Activated CD4-positive, alpha-beta T cell treated with anti-CD3 and anti-CD28 coated beads for 36 hours (primary cell): ENCODE results near the gene MIEN1. TPM values are rescaled to one million over a fixed set of nuclear protein-coding genes. Genes with fewer than 3 reads are reported as not detected.

Source experiments
- ATAC-seq: fragments of 200-7000 bp; cut with Tn5 transposase; one replicate; pipeline ENCODE4 v1.10.0; 2021; ENCODE audit warnings: mild to moderate bottlenecking, moderate library complexity
- CTCF ChIA-PET: fragments of 350-600 bp; sonication (Branson Sonifier 250); formaldehyde crosslinking; loops from one replicate; lab custom pipeline; 2021; ENCODE audit warnings: antibody characterized with exemption; lab: Charles Lee
- POLR2A ChIA-PET: fragments of 350-600 bp; sonication (Branson Sonifier 250); formaldehyde crosslinking; loops from one replicate; lab custom pipeline; 2021; ENCODE audit warnings: antibody characterized with exemption, inconsistent platforms; lab: Charles Lee
- DNase-seq: peaks from one replicate; pipeline ENCODE4 v3.0.0-alpha.2; 2020
- H3K27ac Mint-ChIP-seq: one replicate; pipeline ENCODE4 v1.8.0; 2021; ENCODE audit warnings: mixed read lengths
- H3K27me3 Mint-ChIP-seq: one replicate; pipeline ENCODE4 v1.8.0; 2021; ENCODE audit warnings: mixed read lengths
- H3K36me3 Mint-ChIP-seq: one replicate; pipeline ENCODE4 v1.8.0; 2021; ENCODE audit warnings: low read depth, mixed read lengths
- H3K4me1 Mint-ChIP-seq: one replicate; pipeline ENCODE4 v1.8.0; 2021; ENCODE audit warnings: mixed read lengths
- H3K4me3 Mint-ChIP-seq: one replicate; pipeline ENCODE4 v1.8.0; 2021; ENCODE audit warnings: mild to moderate bottlenecking, moderate library complexity, mixed read lengths
- H3K9me3 Mint-ChIP-seq: one replicate; pipeline ENCODE4 v1.8.0; 2021; ENCODE audit warnings: low read depth, mixed read lengths
- intact Hi-C, 2 experiments: fragments of 100-400 bp; cut with DNase I in 1 of 2; cut with micrococcal nuclease in 1 of 2; formaldehyde crosslinking; loops; one replicate each; pipeline versions ENCODE4 v1.14.2 to v1.15.1; 2022 to 2024; cut with DNase I, micrococcal nuclease
- total RNA-seq, 2 experiments: library from RNA; stranded (reverse); gene quantifications; one replicate each; pipeline ENCODE4 v1.2.3, GENCODE V29; 2021

The MIEN1 gene
- total RNA-seq, result 10 to 100 TPM; 32.5 to 39.4 TPM

GRCh38 chr17:39730095-39730921 is at the start of gene MIEN1:
Gene MIEN1, minus strand, starts transcription at chr17:39730532. Its CDS starts 37 bp downstream, at chr17:39730495.
- no peaks in the 10 kb centered on the region for H3K9me3 Mint-ChIP-seq
- DNase-seq, result peak; percentile 97
- POLR2A ChIA-PET, result interaction anchor here (0.5 to 1.4 kb wide), 8 partner anchors 18 to 524 kb away, joined by 3 to 4 read pairs (median 3); partner anchors contain the start of genes LRRC3C and ORMDL3
- peaks cover 15% of the 10 kb centered on the region for H3K36me3 Mint-ChIP-seq
- H3K4me1 Mint-ChIP-seq, result peaks cover 15% of the 10 kb centered on the region
- CTCF ChIA-PET, result interaction anchor here (0.6 to 5.1 kb wide), 27 partner anchors 9 to 253 kb away, joined by 3 to 24 read pairs (median 4); partner anchors contain the start of genes PGAP3, PNMT and PSMD3
- no peaks in the 10 kb centered on the region for H3K27me3 Mint-ChIP-seq
- intact Hi-C loops, result loop anchor here (1.0 to 5.0 kb wide), 11 partner anchors 24 to 410 kb away; partner anchors contain the start of genes PGAP3 (in 2 of the 2), CASC3 (in 1 of the 2), LRRC3C (in 1 of the 2) and ORMDL3 (in 1 of the 2)
- H3K4me3 Mint-ChIP-seq, result peak within 1 kb of the TSS; percentile 90
- ATAC-seq, result peak; percentile 92
- peak within 1 kb of the TSS; percentile 88 for H3K27ac Mint-ChIP-seq

- H3K27ac Mint-ChIP-seq, result peak overlapping the region; percentile 95
- H3K27me3 Mint-ChIP-seq, result no peaks in the 10 kb centered on the region
- peaks cover 46% of the 10 kb centered on the region for H3K36me3 Mint-ChIP-seq
- CTCF ChIA-PET, result interaction anchor here (1.0 to 2.5 kb wide), 8 partner anchors 14 to 638 kb away, joined by 3 to 10 read pairs (median 5); partner anchors contain the start of genes IKZF3 and MIEN1
- ATAC-seq (peak; percentile 76), DNase-seq (no peak)
- peaks cover 87% of the 10 kb centered on the region for H3K4me1 Mint-ChIP-seq
- POLR2A ChIA-PET, result interaction anchor here (0.6 to 3.2 kb wide), 4 partner anchors 14 to 42 kb away, joined by 3 to 19 read pairs (median 5); no protein-coding TSS in a partner anchor
- intact Hi-C loops, result loop anchor here (1.0 to 10.0 kb wide), 8 partner anchors 7 to 827 kb away; partner anchors contain the start of genes CCR7 (in 1 of the 2) and FBXL20 (in 1 of the 2)
- peak overlapping the region; percentile 72 for H3K4me3 Mint-ChIP-seq
- no peaks in the 10 kb centered on the region for H3K9me3 Mint-ChIP-seq
Measured at GRCh38 chr17:39777534-39778365, 47.4 kb upstream of the MIEN1 start.

- Mint-ChIP-seq H3K4me3 (peak overlapping the region; percentile 72), H3K9me3 (no peaks in the 10 kb centered on the region), H3K4me1 (peaks cover 87% of the 10 kb centered on the region), H3K27me3 (no peaks in the 10 kb centered on the region), H3K36me3 (peaks cover 46% of the 10 kb centered on the region), H3K27ac (peak overlapping the region; percentile 85)
- intact Hi-C loops, result loop anchor here (1.0 to 10.0 kb wide), 7 partner anchors 18 to 829 kb away; partner anchors contain the start of genes CCR7 (in 1 of the 2), FBXL20 (in 1 of the 2) and IKZF3 (in 1 of the 2)
- POLR2A ChIA-PET, result interaction anchor here (0.7 to 3.2 kb wide), 6 partner anchors 15 to 151 kb away, joined by 3 to 19 read pairs (median 4); no protein-coding TSS in a partner anchor
- ATAC-seq (peak; percentile 34), DNase-seq (peak; percentile 52)
- CTCF ChIA-PET, result interaction anchor here (0.8 to 2.5 kb wide), 9 partner anchors 15 to 155 kb away, joined by 3 to 10 read pairs (median 4); partner anchors contain the start of gene MIEN1
Measured at GRCh38 chr17:39776252-39776651, 45.9 kb upstream of the MIEN1 start.

GRCh38 chr17:39775031-39775430 is 44.7 kb upstream of the MIEN1 start:
- H3K9me3 Mint-ChIP-seq, result no peaks in the 10 kb centered on the region
- no peaks in the 10 kb centered on the region for H3K27me3 Mint-ChIP-seq
- POLR2A ChIA-PET, result interaction anchor here (0.6 to 3.2 kb wide), 4 partner anchors 12 to 73 kb away, joined by 3 to 19 read pairs (median 5); no protein-coding TSS in a partner anchor
- no peak for DNase-seq
- peak overlapping the region; percentile 32 for H3K4me3 Mint-ChIP-seq
- peak; percentile 15 for ATAC-seq
- intact Hi-C loops, result loop anchor here (5.0 to 10.0 kb wide), 5 partner anchors 320 to 830 kb away; partner anchors contain the start of genes CCR7 (in 1 of the 2) and FBXL20 (in 1 of the 2)
- H3K4me1 Mint-ChIP-seq, result peaks cover 90% of the 10 kb centered on the region
- CTCF ChIA-PET, result interaction anchor here (1.0 to 1.7 kb wide), 2 partner anchors 20 to 72 kb away, joined by 3 to 4 read pairs; no protein-coding TSS in a partner anchor
- H3K27ac Mint-ChIP-seq, result peak overlapping the region; percentile 85
- peaks cover 46% of the 10 kb centered on the region for H3K36me3 Mint-ChIP-seq

- ChIA-PET POLR2A (interaction anchor here (0.6 kb wide), 1 partner anchor 17 kb away, joined by 3 read pairs; no protein-coding TSS in a partner anchor), CTCF (interaction anchor here (0.6 to 0.7 kb wide), 2 partner anchors 18 to 89 kb away, joined by 3 read pairs; no protein-coding TSS in a partner anchor)
- Mint-ChIP-seq H3K27me3 (no peaks in the 10 kb centered on the region), H3K4me3 (no peak overlapping the region), H3K9me3 (no peaks in the 10 kb centered on the region), H3K36me3 (peaks cover 45% of the 10 kb centered on the region), H3K27ac (peak overlapping the region; percentile 68), H3K4me1 (peaks cover 96% of the 10 kb centered on the region)
- DNase-seq (no peak), ATAC-seq (no peak)
- intact Hi-C loops, result loop anchor here (5.0 to 10.0 kb wide), 6 partner anchors 153 to 1072 kb away; partner anchors contain the start of genes CCR7 (in 1 of the 2), LRRC3C (in 1 of the 2) and ORMDL3 (in 1 of the 2)
Measured at GRCh38 chr17:39774047-39774446, 43.7 kb upstream of the MIEN1 start.

- intact Hi-C loops, result loop anchor here (5.0 to 10.0 kb wide), 6 partner anchors 154 to 1071 kb away; partner anchors contain the start of genes CCR7 (in 1 of the 2), LRRC3C (in 1 of the 2) and ORMDL3 (in 1 of the 2)
Measured at GRCh38 chr17:39772987-39773934, 42.9 kb upstream of the MIEN1 start.

GRCh38 chr17:39772415-39772814 is 42.1 kb upstream of the MIEN1 start:
- Mint-ChIP-seq H3K4me1 (peaks cover 96% of the 10 kb centered on the region), H3K27me3 (no peaks in the 10 kb centered on the region), H3K27ac (peak overlapping the region; percentile 85), H3K4me3 (peak overlapping the region; percentile 30), H3K9me3 (no peaks in the 10 kb centered on the region), H3K36me3 (peaks cover 56% of the 10 kb centered on the region)
- POLR2A ChIA-PET, result no interaction called here
- no peak for ATAC-seq
- no peak for DNase-seq
- intact Hi-C loops, result loop anchor here (5.0 to 10.0 kb wide), 6 partner anchors 155 to 1070 kb away; partner anchors contain the start of genes CCR7 (in 1 of the 2), LRRC3C (in 1 of the 2) and ORMDL3 (in 1 of the 2)
- CTCF ChIA-PET, result no interaction called here

More at GRCh38 chr17:39772987-39773934, 42.9 kb upstream of the MIEN1 start:
- no peak for ATAC-seq
- CTCF ChIA-PET, result interaction anchor here (0.6 to 0.7 kb wide), 2 partner anchors 19 to 90 kb away, joined by 3 read pairs; no protein-coding TSS in a partner anchor
- DNase-seq, result no peak
- peak overlapping the region; percentile 85 for H3K27ac Mint-ChIP-seq
- H3K36me3 Mint-ChIP-seq, result peaks cover 51% of the 10 kb centered on the region
- H3K4me3 Mint-ChIP-seq, result peak overlapping the region; percentile 18
- POLR2A ChIA-PET, result interaction anchor here (0.6 kb wide), 1 partner anchor 17 kb away, joined by 3 read pairs; no protein-coding TSS in a partner anchor
- H3K27me3 Mint-ChIP-seq, result no peaks in the 10 kb centered on the region
- H3K9me3 Mint-ChIP-seq, result no peaks in the 10 kb centered on the region
- peaks cover 96% of the 10 kb centered on the region for H3K4me1 Mint-ChIP-seq

GRCh38 chr17:39769974-39770587 is 39.7 kb upstream of the MIEN1 start:
- peak; percentile 78 for DNase-seq
- Mint-ChIP-seq H3K36me3 (peaks cover 65% of the 10 kb centered on the region), H3K4me1 (peaks cover 96% of the 10 kb centered on the region), H3K9me3 (peaks cover 1% of the 10 kb centered on the region), H3K4me3 (peak overlapping the region; percentile 7), H3K27ac (peak overlapping the region; percentile 82), H3K27me3 (no peaks in the 10 kb centered on the region)
- ATAC-seq, result peak; percentile 80
- CTCF ChIA-PET, result interaction anchor here (0.6 to 2.0 kb wide), 13 partner anchors 9 to 695 kb away, joined by 3 to 9 read pairs (median 4); partner anchors contain the start of gene PPP1R1B
- POLR2A ChIA-PET, result interaction anchor here (0.5 to 1.8 kb wide), 16 partner anchors 11 to 1900 kb away, joined by 3 to 27 read pairs (median 4); partner anchors contain the start of genes IKZF3 and MIEN1
- intact Hi-C loops, result loop anchor here (1.0 to 10.0 kb wide), 18 partner anchors 8 to 1068 kb away; partner anchors contain the start of genes LRRC3C (in 2 of the 2), ORMDL3 (in 2 of the 2), CCR7 (in 1 of the 2) and CDC6 (in 1 of the 2)
